Activated gamma-delta T cell treated with anti-CD3 and anti-CD28 coated beads, Interleukin-2, amount 50 U/mL, for 16 hours (primary cell): ENCODE results near the gene RPS8.
"Not testable (repeated sequence)": the region's sequence is repeated elsewhere in the genome, so short reads cannot be mapped to it uniquely, and the experiment has no call there.

Experiments used
- DNase-seq: peaks from one replicate; pipeline ENCODE4 v3.0.0-alpha.2; 2020; ENCODE audit warnings: low read depth

Gene RPS8

GRCh38 chr1:44780583-44781121, 5.3 kb downstream of the RPS8 start:
- DNase-seq: no peak

DNA sequence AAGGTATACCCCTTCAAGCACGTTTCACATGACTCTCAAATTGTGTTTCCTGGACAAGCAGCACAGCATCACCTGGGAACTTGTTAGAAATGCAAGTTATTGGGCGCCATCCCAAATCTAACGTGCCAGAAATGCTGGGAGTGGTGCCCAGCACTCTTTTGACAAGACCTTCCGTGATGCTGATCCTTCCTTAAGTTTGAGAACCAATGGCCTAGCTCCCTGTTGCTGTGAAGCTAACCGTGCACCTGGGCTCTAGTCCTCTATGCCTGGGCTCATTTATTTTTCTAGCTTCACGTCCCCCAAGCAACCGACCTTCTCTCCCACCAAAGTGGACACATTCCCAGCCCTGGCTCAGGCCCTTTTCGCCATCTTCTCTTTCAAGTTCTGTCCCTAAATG, 8.4 kb downstream of the RPS8 start:
- DNase-seq: no peak

- no peak for DNase-seq
Observed at GRCh38 chr1:44784094-44785028, 9.0 kb downstream of the RPS8 start.

- no peak for DNase-seq
Observed at GRCh38 chr1:44785029-44785380, 9.7 kb downstream of the RPS8 start.

DNA sequence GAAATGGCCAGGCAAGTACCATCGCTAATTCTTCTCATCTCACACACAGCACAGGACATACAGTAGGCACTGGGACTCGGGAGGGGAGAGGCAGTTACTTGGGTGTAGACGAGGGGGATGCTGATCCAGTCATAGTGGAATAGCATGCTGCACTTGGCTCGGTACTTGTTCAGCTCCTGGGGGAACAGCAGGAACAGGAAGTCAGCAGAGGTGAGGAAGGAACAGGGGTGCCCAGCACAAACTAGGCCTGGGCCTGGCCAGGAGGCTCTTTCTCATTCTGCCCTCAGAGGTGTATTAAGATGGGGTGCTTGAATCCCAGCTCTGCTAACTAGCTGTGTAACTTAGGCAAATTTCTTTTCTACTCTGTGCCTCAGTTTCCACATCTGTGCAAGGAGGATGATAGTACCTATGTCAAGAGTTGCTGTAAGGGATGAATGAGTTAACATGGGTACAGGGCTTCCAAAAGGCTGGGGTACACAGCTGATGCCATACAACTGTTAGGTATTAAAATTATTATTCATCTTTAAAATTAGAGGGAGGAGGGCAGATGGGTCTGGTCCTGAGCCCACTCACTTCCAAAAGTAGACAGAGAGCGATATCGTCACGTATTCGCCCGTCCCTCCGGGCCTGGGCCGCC, 10.3 kb downstream of the RPS8 start:
- DNase-seq: no peak

DNA sequence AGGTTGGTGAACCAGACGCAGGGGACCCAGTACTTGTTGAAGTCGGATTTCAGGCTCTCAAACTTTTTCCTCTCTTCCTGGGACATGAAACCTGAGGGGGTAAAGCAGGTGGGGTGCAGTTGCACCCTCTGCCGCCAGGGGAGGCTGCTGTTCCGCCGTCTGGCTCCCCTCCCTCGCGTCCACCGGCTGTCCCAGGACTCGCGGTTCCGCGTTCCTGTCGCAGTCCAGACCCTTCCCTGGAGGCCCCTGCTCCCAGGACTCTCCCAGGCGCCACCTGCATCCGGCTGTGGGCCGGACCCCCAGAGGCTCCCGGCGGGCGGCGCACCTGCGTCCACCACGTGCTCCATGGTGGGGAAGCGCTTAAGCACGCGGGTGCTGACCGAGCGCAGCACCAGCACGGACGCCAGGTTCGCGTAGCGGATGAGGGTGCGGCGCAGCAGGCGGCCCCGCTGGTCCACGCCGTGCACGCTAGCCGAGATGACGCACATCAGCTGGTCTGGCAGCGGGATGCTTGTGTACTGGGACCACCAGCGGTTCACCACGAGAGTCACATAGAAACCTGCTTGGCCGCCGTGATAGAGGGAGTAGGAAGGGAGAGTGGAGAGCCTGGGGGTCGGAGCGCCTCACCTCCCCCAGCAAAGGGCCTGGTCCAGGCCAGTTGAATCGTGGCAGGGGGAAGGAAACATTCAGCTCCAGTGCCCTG, 10.9 kb downstream of the RPS8 start:
- DNase-seq: peak; percentile 62

DNA sequence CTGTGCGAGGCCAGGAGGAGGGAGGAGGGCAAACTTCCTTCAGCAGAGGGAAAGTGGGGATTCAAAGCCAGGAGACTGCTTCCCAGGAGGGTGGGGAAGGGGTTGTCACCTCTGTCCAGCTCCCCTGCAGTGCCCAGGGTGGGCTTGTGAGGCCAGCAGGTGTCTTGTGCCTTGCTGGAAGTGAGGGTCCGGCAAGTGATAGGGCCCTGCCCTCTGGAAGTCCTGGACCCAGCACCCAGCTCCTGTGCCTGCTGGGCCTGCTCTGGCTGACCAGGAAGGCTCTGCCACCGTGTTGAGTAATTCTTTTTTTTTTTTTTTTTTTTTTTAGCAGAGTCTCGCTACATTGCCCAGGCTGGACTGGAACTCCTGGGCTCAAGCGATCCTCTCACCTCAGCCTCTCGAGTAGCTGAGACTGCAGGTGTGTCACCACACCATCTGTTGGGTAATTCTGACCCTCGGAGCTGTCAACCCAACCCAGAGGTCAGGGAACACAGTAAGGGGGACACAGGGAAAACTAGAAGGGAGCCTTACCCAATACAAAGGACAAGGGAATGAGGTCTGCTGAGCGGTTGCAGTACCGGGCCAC, 11.6 kb downstream of the RPS8 start:
- DNase-seq: no peak

- DNase-seq: no peak
Observed at GRCh38 chr1:44787506-44787905, 12.2 kb downstream of the RPS8 start.

DNA sequence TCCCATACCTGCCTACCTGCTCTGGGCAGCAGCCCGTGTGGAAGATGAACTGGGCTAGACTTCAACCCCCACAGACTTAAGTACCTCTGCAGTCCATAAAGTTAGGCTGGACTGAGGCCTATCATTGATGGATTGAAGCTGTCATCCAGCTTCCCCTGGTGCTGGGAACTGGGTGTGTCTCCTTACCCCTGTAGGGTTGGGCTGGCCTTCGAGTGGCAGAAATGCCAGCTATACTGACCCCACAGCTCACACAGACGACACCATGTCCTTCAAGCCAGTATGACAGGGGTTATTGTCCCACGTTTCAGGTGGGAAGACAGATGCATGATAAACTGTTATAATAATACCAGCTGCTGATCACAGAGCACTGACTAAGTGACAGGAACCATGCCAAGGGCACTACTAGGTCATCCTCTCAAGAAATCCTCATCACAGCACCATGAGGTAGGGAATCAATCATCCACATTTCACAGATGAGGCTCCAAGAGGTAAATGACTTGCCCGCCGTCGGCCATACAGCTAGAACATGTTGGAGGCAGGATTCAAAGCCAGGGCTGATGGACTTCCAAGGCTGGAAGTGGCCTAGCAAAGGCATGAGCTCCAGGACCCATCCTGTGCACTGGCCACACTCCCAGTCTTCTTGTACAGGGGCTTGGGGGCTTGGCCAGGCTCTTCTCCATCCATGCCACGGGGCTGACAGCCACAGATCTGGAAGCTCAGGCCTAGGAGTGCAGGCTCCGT, 12.9 kb downstream of the RPS8 start, which contains the start of gene BEST4:
BEST4 (minus strand) TSS at position 51 of the 741 bp plus-strand sequence. CDS start 465 bp downstream, outside the sequence.
- no peak for DNase-seq

GRCh38 chr1:44790968-44791801, 15.8 kb downstream of the RPS8 start:
- DNase-seq: no peak

GRCh38 chr1:44792736-44793502, 17.6 kb downstream of the RPS8 start:
- DNase-seq: no peak

GRCh38 chr1:44797886-44798285, 22.5 kb downstream of the RPS8 start:
- not testable (repeated sequence) for DNase-seq

DNA sequence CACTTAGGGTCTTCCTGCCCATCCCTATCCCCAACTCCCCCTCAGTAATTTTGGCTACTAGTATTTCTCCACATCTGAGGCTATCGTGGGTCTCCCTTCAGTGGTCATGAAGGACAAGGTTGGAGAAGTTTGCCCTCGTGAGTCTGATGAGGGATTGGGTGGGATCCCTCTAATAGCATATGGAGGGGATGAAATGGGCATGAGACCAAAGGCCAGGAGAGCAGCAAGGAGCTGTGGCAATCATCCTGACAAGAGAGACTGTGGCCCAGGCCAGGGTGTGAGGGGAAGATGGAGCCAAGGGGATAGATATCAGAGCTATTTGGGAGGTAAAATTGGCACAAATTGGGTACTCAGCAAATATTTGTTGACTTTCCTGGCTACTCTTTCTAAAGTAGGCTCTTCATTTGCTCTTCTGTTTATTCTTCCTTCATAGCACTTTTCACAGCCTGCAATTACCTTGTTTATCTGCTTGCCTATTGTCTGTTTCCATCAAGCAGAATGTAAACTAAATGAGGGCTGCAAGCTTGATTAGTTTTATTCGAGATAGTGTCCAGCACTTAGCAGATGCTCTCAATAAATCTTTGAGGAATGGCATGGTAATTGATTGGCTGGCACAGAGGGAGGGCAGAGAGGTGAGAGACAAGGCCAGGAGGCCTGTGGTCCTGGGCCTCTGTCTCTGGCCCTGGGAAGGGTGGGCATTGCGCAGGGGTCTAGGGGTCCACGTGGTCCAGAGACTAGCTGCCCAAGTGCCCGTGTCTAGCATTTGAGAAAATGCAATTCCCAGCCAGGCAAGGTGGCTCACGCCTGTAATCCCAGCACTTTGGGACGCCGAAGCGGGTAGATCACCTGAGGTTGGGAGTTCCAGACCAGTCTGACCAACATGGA, 23.4 kb downstream of the RPS8 start:
- DNase-seq: no peak

GRCh38 chr1:44799770-44800584, 24.6 kb downstream of the RPS8 start, which contains the start of gene PLK3:
PLK3 (plus strand) TSS chr1:44800377; CDS start chr1:44800464, 87 bp downstream.
- DNase-seq: peak; percentile 96

- DNase-seq: no peak
Observed at GRCh38 chr1:44801491-44802305, 26.4 kb downstream of the RPS8 start.

DNA sequence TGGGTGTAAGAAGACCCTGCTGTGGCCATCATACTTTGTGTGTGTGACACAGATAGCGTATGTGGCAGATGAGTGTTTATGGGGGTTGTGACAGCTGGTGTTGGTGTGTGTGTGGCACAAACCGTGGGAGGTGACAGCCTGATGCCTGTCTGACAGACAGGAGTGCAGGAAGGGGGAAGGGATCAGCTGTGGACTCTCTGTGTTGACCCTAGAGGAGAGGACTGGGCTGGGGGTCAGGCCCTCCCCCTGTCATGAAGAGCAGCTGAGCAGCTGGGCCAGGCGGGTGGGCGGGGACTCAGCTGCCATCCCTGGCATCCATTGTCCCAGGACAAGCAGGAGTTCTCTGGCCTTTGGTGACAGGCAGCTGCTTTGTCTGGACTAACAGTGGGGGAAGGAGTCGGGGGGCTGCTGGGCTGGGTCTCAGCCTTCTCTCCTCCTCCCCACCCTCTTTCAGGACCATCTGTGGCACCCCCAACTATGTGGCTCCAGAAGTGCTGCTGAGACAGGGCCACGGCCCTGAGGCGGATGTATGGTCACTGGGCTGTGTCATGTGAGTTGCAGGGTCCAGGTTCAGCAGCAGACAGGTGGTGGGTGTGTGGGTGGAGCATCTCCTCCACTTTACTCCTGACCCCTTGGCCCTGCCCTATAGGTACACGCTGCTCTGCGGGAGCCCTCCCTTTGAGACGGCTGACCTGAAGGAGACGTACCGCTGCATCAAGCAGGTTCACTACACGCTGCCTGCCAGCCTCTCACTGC, 27.1 kb downstream of the RPS8 start:
- no peak for DNase-seq
